Upper lobe of left lung (tissue), 6 donors: Measurements from ENCODE around the gene SORBS1. TPM values are rescaled to one million over a fixed set of nuclear protein-coding genes. Genes with fewer than 3 reads are reported as not detected.
A peak's percentile ranks its signal among the peaks of the same experiment; 100 is the strongest.

Experiments used
- ATAC-seq, 2 donors: fragments of 200-7000 bp; cut with Tn5 transposase; one replicate each; pipeline ENCODE4 v1.9.1; 2022; ENCODE audit warnings: mild to moderate bottlenecking in 2 of 2, moderate library complexity in 2 of 2; ENCODE audit not compliant: low FRiP score in 2 of 2
- DNase-seq, 2 donors: peaks; one replicate each; pipeline ENCODE4 v3.0.0-alpha.2; 2019 to 2020
- H3K27ac ChIP-seq, 4 donors: fragments of 200-600 bp; sonication (generic); one replicate each; pipeline ENCODE4 v1.5.1; 2016 to 2019
- H3K27me3 ChIP-seq, 4 donors: fragments of 200-600 bp; sonication (generic); one replicate each; pipeline ENCODE4 v1.5.1; 2017 to 2019
- H3K36me3 ChIP-seq, 4 donors: fragments of 200-600 bp; sonication (generic); one replicate each; pipeline ENCODE4 v1.5.1; 2016 to 2019
- H3K4me1 ChIP-seq, 4 donors: fragments of 200-600 bp; sonication (generic); one replicate each; pipeline ENCODE4 v1.5.1; 2018 to 2019
- H3K4me3 ChIP-seq, 4 donors: fragments of 200-600 bp; sonication (generic); one replicate each; pipeline ENCODE4 v1.5.1; 2017 to 2019; ENCODE audit warnings: mild to moderate bottlenecking in 2 of 4, moderate library complexity in 1 of 4
- H3K9me3 ChIP-seq, 4 donors: fragments of 200-600 bp; sonication (generic); one replicate each; pipeline ENCODE4 v1.5.1; 2018 to 2019
- CTCF ChIP-seq, 6 experiments: fragments of 450-650 bp in 4 of 6; fragments of 200-600 bp in 2 of 6; sonication (generic) in 2 of 6; IDR thresholded peaks; one replicate each; pipeline ENCODE4 v1.5.1; 2016 to 2019; ENCODE audit warnings: antibody characterized with exemption in 6 of 6
- EP300 ChIP-seq, 4 donors: sonication (generic); formaldehyde crosslinking; IDR thresholded peaks; one replicate each; pipeline ENCODE4 v1.5.1; 2017; ENCODE audit warnings: antibody characterized with exemption in 4 of 4, control low read depth in 2 of 4
- POLR2A ChIP-seq, 4 donors: fragments of 450-650 bp; IDR thresholded peaks; one replicate each; pipeline ENCODE4 v1.5.1; 2016 to 2017; ENCODE audit warnings: antibody characterized with exemption in 4 of 4, mild to moderate bottlenecking in 2 of 4
- POLR2AphosphoS5 ChIP-seq, 2 donors: sonication (generic); formaldehyde crosslinking; IDR thresholded peaks; one replicate each; pipeline ENCODE4 v1.5.1; 2017; ENCODE audit warnings: antibody characterized with exemption in 2 of 2
- WGBS, 2 donors: methylation state at CpG; one replicate each; pipeline ENCODE4 v1.1.5; 2017 to 2018; 5-methylcytosine and 5-hydroxymethylcytosine counted together
- total RNA-seq, 6 donors: library from RNA; depleted of rRNA in 4 of 6; stranded (reverse); fragments of >200 nt in 4 of 6; gene quantifications; one replicate each; pipeline versions ENCODE4 v1.1.0 to v1.2.1, GENCODE V29; 2016 to 2021
- donor health status: DM: no; HTN: no; CAD: no; lungs with moderate emphysema.
- donor health status: DM: no; HTN: yes; CAD: no; lungs with severe emphysema.

The SORBS1 gene
- total RNA-seq, 6 donors from 2014 or later, result 45.8 to 116 (median 71.7) TPM

DNA sequence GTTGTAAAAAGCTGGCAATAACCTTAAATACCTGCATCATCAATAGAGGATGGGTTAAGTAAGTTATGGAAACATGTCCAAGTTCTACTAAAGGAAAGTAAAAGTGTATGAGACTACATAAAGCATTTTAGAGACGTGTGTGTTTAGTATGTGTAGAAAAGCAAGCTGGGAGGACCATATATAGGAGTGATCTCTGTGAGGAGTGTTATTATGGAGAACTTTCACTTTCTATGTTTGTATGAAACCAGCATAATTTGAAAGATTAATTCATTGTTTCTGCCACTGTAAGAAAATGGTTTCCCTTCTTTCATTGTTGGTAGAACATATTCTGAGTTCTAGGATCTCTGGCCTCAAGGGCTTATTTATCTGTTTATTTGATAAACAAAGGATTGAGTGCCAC is 251.2 kb downstream of the SORBS1 start:
- ATAC-seq (no peak), DNase-seq (no peak)
- TF ChIP-seq POLR2A (IDR thresholded peaks at IDR 0.05) (no peak), EP300 (IDR thresholded peaks at IDR 0.05) (no peak), CTCF (IDR thresholded peaks at IDR 0.05) (no peak), POLR2AphosphoS5 (IDR thresholded peaks at IDR 0.05) (no peak)
- Histone ChIP-seq H3K27ac (peak overlapping the region; percentile 7 to 76 (median 71)), H3K9me3 (no peaks in the 10 kb centered on the region), H3K4me3 (no peak overlapping the region), H3K27me3 (no peaks in the 10 kb centered on the region), H3K36me3 (peaks cover 0 to 5% (median 0%) of the 10 kb centered on the region in 4 donors), H3K4me1 (peaks cover 44 to 55% (median 52%) of the 10 kb centered on the region in 4 donors)
- WGBS, 2 donors, result 3 to 18% methylated on average over 1 of the region's 1 CpG

GRCh38 chr10:95308389-95309302 is 252.5 kb downstream of the SORBS1 start:
- ATAC-seq, result peak; percentile 85 to 92
- TF ChIP-seq POLR2A (IDR thresholded peaks at IDR 0.05), result no peak
- TF ChIP-seq EP300 (IDR thresholded peaks at IDR 0.05), result peak in 2 of 4 donors; percentile 39 to 74
- peak; percentile 71 to 74 for TF ChIP-seq POLR2AphosphoS5 (IDR thresholded peaks at IDR 0.05)
- no peak for TF ChIP-seq CTCF (IDR thresholded peaks at IDR 0.05)
- no peaks in the 10 kb centered on the region for H3K9me3 ChIP-seq
- H3K4me3 ChIP-seq, result no peak overlapping the region
- WGBS, 2 donors, result 35 to 41% methylated on average over 8 of the region's 8 CpGs
- peaks cover 34 to 46% (median 45%) of the 10 kb centered on the region in 4 donors for H3K4me1 ChIP-seq
- peaks cover 0 to 3% (median 0%) of the 10 kb centered on the region in 4 donors for H3K36me3 ChIP-seq
- no peaks in the 10 kb centered on the region for H3K27me3 ChIP-seq
- DNase-seq, result peak in 1 of 2 donors; percentile 93
- peak overlapping the region; percentile 43 to 76 (median 71) for H3K27ac ChIP-seq

GRCh38 chr10:95306851-95307250 is 254.3 kb downstream of the SORBS1 start:
- TF ChIP-seq POLR2A (IDR thresholded peaks at IDR 0.05) (no peak), CTCF (IDR thresholded peaks at IDR 0.05) (no peak), POLR2AphosphoS5 (IDR thresholded peaks at IDR 0.05) (no peak), EP300 (IDR thresholded peaks at IDR 0.05) (no peak)
- Histone ChIP-seq H3K9me3 (no peaks in the 10 kb centered on the region), H3K27ac (no peak overlapping the region), H3K4me1 (peaks cover 16 to 30% (median 28%) of the 10 kb centered on the region in 4 donors), H3K27me3 (no peaks in the 10 kb centered on the region), H3K36me3 (no peaks in the 10 kb centered on the region), H3K4me3 (no peak overlapping the region)
- no peak for ATAC-seq
- DNase-seq, result no peak
- WGBS, 2 donors, result 89 to 100% methylated on average over 1 of the region's 1 CpG

- H3K27me3 ChIP-seq, result no peaks in the 10 kb centered on the region
- peak overlapping the region in 1 of 4 donors; percentile 38 for H3K27ac ChIP-seq
- no peaks in the 10 kb centered on the region for H3K36me3 ChIP-seq
- DNase-seq, result no peak
- TF ChIP-seq CTCF (IDR thresholded peaks at IDR 0.05) (no peak), POLR2AphosphoS5 (IDR thresholded peaks at IDR 0.05) (no peak), POLR2A (IDR thresholded peaks at IDR 0.05) (no peak), EP300 (IDR thresholded peaks at IDR 0.05) (no peak)
- H3K4me3 ChIP-seq, result no peak overlapping the region
- H3K4me1 ChIP-seq, result peaks cover 16 to 30% (median 26%) of the 10 kb centered on the region in 4 donors
- H3K9me3 ChIP-seq, result no peaks in the 10 kb centered on the region
- WGBS, 2 donors, result 92 to 93% methylated on average over 3 of the region's 3 CpGs
- ATAC-seq, result no peak
Observed at GRCh38 chr10:95306318-95306650, 254.9 kb downstream of the SORBS1 start.
